Lower lobe of right lung (tissue), 2 donors: Measurements from ENCODE around the gene UBASH3B. TPM values are rescaled to one million over a fixed set of nuclear protein-coding genes. Genes with fewer than 3 reads are reported as not detected.

ENCODE experiments used
- ATAC-seq, 2 donors: fragments of 200-7000 bp; cut with Tn5 transposase; one replicate each; pipeline ENCODE4 v1.9.1; 2020 to 2022; ENCODE audit warnings: mild to moderate bottlenecking in 2 of 2, moderate library complexity in 2 of 2
- DNase-seq: peaks from one replicate; pipeline ENCODE4 v3.0.0-alpha.2; 2020
- H3K27ac ChIP-seq: fragments of 200-600 bp; one replicate; pipeline ENCODE4 v1.8.0; 2022
- H3K27me3 ChIP-seq: fragments of 200-600 bp; one replicate; pipeline ENCODE4 v1.8.0; 2022; ENCODE audit warnings: low read depth
- H3K36me3 ChIP-seq: fragments of 200-600 bp; one replicate; pipeline ENCODE4 v1.8.0; 2022; ENCODE audit warnings: mild to moderate bottlenecking
- H3K4me1 ChIP-seq: fragments of 200-600 bp; one replicate; pipeline ENCODE4 v1.8.0; 2022
- H3K4me3 ChIP-seq: fragments of 200-600 bp; one replicate; pipeline ENCODE4 v1.8.0; 2022; ENCODE audit warnings: mild to moderate bottlenecking
- H3K9me3 ChIP-seq: fragments of 200-600 bp; one replicate; pipeline ENCODE4 v1.8.0; 2022
- intact Hi-C: fragments of 100-400 bp; cut with DNase I; formaldehyde crosslinking; loops from one replicate; pipeline ENCODE4 v1.11.0; 2022
- total RNA-seq: library from RNA; stranded (reverse); fragmentation: NEBNext Ultra II Directional; extraction: Animal tissue kit (Norgen Biotek cat#: 25700); gene quantifications from one replicate; pipeline ENCODE4 v1.2.1, GENCODE V29; 2021
- TF ChIP-seq, protein P1 (sequence below): fragments of 200-600 bp; IDR thresholded peaks from one replicate; pipeline ENCODE4 v1.8.0; 2022; ENCODE audit warnings: antibody characterized with exemption, mild to moderate bottlenecking
- donor health status: DM: no; HTN: yes; CAD: no; lungs with severe emphysema.

The UBASH3B gene
- total RNA-seq, 1 donor from 2014 or later: 64.7 TPM

DNA sequence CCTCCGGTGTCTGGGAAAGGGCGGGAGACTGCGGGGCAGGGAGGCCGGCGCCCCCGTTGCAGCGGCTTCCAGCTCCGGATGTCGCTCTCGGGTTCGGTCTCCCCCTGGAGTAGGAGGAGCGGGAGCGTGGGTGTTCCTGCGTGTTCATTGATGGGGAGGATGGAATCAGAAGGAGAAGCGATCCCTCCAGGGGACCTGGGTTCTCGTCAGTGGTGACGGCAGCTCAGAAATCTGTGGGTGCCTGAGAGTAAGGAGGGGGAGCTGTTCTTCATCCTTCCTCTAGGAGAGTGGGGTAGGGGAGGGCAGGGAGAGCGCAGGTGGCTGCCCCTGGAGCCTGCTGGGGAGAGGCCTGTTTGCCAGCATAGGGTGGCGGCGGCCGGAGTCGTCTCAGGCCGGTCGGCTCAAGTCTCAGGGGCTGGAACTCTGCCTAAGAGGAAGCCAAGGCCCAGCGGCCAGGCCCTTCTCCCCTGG lies 1.1 kb downstream of the UBASH3B start:
- peak overlapping the region; percentile 94 for H3K4me3 ChIP-seq
- H3K4me1 ChIP-seq: peaks cover 51% of the 10 kb centered on the region
- no peaks in the 10 kb centered on the region for H3K36me3 ChIP-seq
- peak; percentile 65 for DNase-seq
- intact Hi-C loops: no loop called here
- H3K27me3 ChIP-seq: no peaks in the 10 kb centered on the region
- ATAC-seq: peak; percentile 35 to 37
- peak overlapping the region; percentile 87 for H3K27ac ChIP-seq
- H3K9me3 ChIP-seq: no peaks in the 10 kb centered on the region
- TF ChIP-seq, protein P1, sequence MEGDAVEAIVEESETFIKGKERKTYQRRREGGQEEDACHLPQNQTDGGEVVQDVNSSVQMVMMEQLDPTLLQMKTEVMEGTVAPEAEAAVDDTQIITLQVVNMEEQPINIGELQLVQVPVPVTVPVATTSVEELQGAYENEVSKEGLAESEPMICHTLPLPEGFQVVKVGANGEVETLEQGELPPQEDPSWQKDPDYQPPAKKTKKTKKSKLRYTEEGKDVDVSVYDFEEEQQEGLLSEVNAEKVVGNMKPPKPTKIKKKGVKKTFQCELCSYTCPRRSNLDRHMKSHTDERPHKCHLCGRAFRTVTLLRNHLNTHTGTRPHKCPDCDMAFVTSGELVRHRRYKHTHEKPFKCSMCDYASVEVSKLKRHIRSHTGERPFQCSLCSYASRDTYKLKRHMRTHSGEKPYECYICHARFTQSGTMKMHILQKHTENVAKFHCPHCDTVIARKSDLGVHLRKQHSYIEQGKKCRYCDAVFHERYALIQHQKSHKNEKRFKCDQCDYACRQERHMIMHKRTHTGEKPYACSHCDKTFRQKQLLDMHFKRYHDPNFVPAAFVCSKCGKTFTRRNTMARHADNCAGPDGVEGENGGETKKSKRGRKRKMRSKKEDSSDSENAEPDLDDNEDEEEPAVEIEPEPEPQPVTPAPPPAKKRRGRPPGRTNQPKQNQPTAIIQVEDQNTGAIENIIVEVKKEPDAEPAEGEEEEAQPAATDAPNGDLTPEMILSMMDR: no peak

DNA sequence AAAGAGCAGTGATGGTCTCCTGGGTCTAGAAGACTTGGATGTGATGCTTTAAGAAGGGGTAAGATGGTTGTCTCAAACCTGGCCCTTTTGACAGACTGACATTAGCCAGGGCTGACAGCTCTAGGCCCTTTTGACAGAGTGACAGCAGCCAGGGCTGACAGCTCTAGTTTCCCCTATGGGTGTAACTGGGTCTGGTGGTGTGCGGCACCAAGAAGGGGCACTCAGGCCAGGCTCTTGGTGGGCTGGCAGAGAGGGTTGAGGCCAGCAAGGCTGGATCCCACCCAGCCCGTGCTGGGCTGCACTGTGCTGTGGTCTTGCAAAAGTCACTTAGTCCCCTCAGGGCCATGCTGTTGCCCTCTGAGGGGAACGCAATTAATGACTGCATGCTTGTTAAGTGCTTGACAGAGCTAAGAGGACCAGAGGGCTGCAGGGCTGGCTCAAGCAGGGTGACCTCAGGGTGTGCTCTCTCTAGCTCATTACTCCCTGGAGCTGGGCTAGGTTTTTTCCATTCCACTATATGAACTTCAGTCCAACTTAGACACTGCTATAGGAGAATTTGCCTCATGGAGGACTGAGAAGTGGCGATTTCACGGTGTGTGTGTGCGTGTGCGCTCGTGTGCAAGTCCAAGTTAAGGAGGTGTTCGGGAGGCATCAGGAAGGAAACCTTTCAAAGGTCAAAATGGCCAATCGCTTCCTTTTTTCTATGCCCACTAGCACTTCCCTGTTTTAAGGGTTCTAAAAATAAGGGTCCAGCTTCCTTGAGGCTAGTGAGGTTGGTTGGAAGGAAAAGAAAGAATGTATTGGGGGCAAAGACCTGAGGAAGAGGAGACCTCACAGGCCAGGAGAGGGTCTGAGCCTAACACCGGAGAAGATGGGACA lies 4.4 kb downstream of the UBASH3B start:
- no peak for DNase-seq

DNA sequence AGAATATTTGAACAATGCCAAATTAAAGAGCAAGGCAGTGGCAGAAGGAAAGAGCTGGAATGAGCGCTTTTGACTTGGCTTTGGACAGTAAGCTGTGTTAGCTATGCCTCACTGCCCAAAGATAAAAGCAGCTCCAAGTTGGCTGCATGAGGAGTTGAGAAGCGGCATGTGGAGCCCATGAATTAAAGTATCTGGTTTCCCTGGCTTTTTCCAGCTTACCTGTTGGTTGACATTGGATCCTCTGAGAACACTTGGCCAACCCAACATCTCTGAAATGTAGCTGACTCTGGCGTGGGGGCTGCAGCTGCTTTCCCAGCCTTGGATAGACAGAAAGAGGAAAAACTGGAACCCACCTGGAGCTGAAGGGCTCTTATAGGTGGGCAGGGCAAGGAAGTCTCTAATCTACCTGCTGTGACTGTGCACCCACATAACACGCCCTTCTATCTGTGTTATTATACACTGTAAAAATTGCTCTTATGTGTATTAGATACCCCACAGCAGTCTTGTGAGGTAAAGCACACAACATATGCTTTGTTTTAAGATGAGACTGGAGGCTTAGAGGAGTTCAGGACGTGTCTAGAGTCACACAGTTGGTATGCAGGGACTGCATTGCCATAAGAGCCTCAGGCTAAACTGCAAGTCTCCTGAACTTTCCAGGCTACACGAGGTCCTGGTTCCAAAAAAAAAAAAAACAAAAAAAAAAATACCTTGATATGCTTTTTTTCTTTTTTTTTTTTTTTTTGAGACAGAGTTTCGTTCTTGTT lies 5.8 kb downstream of the UBASH3B start:
- TF ChIP-seq, protein P1: no peak
- H3K27ac ChIP-seq: no peak overlapping the region
- H3K4me3 ChIP-seq: no peak overlapping the region
- H3K27me3 ChIP-seq: no peaks in the 10 kb centered on the region
- no peaks in the 10 kb centered on the region for H3K9me3 ChIP-seq
- ATAC-seq (no peak), DNase-seq (no peak)
- intact Hi-C loops: no loop called here
- peaks cover 49% of the 10 kb centered on the region for H3K4me1 ChIP-seq
- no peaks in the 10 kb centered on the region for H3K36me3 ChIP-seq

More for the DNA sequence above, 4.4 kb downstream of the UBASH3B start:
- TF ChIP-seq, protein P1: no peak
- no peak overlapping the region for H3K27ac ChIP-seq
- H3K4me3 ChIP-seq: no peak overlapping the region
- no peaks in the 10 kb centered on the region for H3K9me3 ChIP-seq
- H3K36me3 ChIP-seq: no peaks in the 10 kb centered on the region
- ATAC-seq: no peak
- intact Hi-C loops: no loop called here
- H3K4me1 ChIP-seq: peaks cover 48% of the 10 kb centered on the region
- H3K27me3 ChIP-seq: no peaks in the 10 kb centered on the region

GRCh38 chr11:122663056-122663740 lies 7.7 kb downstream of the UBASH3B start:
- DNase-seq (no peak), ATAC-seq (no peak)
- H3K9me3 ChIP-seq: no peaks in the 10 kb centered on the region
- H3K4me1 ChIP-seq: peaks cover 36% of the 10 kb centered on the region
- H3K36me3 ChIP-seq: no peaks in the 10 kb centered on the region
- no peak overlapping the region for H3K4me3 ChIP-seq
- H3K27ac ChIP-seq: no peak overlapping the region
- intact Hi-C loops: no loop called here
- H3K27me3 ChIP-seq: no peaks in the 10 kb centered on the region
- TF ChIP-seq, protein P1: no peak

GRCh38 chr11:122663764-122664163 lies 8.2 kb downstream of the UBASH3B start:
- ATAC-seq: peak; percentile 19 to 60
- TF ChIP-seq, protein P1: no peak
- Histone ChIP-seq H3K27ac (no peak overlapping the region), H3K4me3 (no peak overlapping the region), H3K27me3 (no peaks in the 10 kb centered on the region), H3K36me3 (no peaks in the 10 kb centered on the region), H3K9me3 (no peaks in the 10 kb centered on the region), H3K4me1 (peaks cover 31% of the 10 kb centered on the region)
- intact Hi-C loops: no loop called here
- DNase-seq: no peak
